Right atrium auricular region (tissue), 2 donors: Measurements from ENCODE around the gene MRS2. TPM values are rescaled to one million over a fixed set of nuclear protein-coding genes. Genes with fewer than 3 reads are reported as not detected.
A peak's percentile ranks its signal among the peaks of the same experiment; 100 is the strongest.

ENCODE experiments used
- DNase-seq: peaks from one replicate; pipeline ENCODE4 v3.0.0-alpha.2; 2019; ENCODE audit warnings: low spot score
- H3K27ac ChIP-seq, 2 donors: fragments of 200-600 bp; sonication (generic); 1 replicate in 1 of 2; 2 replicates in 1 of 2; pipeline ENCODE4 v1.5.1; 2016 to 2019
- H3K27me3 ChIP-seq, 2 donors: fragments of 200-600 bp; sonication (generic); one replicate each; pipeline versions ENCODE4 v1.5.1 to v1.6.0; 2017 to 2019
- H3K36me3 ChIP-seq: fragments of 200-600 bp; sonication (generic); one replicate; pipeline ENCODE4 v1.5.1; 2016
- H3K4me1 ChIP-seq, 2 donors: fragments of 200-600 bp; sonication (generic); one replicate each; pipeline versions ENCODE4 v1.5.1 to v1.6.0; 2017 to 2019
- H3K4me3 ChIP-seq, 2 donors: fragments of 200-600 bp; sonication (generic); 1 replicate in 1 of 2; 2 replicates in 1 of 2; pipeline ENCODE4 v1.5.1; 2017 to 2019; ENCODE audit warnings: mild to moderate bottlenecking in 1 of 2, moderate library complexity in 1 of 2
- H3K9me3 ChIP-seq, 2 donors: fragments of 200-600 bp; sonication (generic); one replicate each; pipeline ENCODE4 v1.5.1; 2019
- total RNA-seq, 2 donors: library from RNA; depleted of rRNA; stranded (reverse); fragments of >200 nt; gene quantifications; one replicate each; pipeline ENCODE4 v1.1.0, GENCODE V29; 2016
- TF ChIP-seq, protein P1 (sequence below), 2 donors: fragments of 200-600 bp; sonication (generic); IDR thresholded peaks; one replicate each; pipeline ENCODE4 v1.5.1; 2019; ENCODE audit warnings: antibody characterized with exemption in 2 of 2

The MRS2 gene, protein sequence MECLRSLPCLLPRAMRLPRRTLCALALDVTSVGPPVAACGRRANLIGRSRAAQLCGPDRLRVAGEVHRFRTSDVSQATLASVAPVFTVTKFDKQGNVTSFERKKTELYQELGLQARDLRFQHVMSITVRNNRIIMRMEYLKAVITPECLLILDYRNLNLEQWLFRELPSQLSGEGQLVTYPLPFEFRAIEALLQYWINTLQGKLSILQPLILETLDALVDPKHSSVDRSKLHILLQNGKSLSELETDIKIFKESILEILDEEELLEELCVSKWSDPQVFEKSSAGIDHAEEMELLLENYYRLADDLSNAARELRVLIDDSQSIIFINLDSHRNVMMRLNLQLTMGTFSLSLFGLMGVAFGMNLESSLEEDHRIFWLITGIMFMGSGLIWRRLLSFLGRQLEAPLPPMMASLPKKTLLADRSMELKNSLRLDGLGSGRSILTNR
- 10 to 100 TPM; 25.5 to 44.1 TPM for total RNA-seq

DNA sequence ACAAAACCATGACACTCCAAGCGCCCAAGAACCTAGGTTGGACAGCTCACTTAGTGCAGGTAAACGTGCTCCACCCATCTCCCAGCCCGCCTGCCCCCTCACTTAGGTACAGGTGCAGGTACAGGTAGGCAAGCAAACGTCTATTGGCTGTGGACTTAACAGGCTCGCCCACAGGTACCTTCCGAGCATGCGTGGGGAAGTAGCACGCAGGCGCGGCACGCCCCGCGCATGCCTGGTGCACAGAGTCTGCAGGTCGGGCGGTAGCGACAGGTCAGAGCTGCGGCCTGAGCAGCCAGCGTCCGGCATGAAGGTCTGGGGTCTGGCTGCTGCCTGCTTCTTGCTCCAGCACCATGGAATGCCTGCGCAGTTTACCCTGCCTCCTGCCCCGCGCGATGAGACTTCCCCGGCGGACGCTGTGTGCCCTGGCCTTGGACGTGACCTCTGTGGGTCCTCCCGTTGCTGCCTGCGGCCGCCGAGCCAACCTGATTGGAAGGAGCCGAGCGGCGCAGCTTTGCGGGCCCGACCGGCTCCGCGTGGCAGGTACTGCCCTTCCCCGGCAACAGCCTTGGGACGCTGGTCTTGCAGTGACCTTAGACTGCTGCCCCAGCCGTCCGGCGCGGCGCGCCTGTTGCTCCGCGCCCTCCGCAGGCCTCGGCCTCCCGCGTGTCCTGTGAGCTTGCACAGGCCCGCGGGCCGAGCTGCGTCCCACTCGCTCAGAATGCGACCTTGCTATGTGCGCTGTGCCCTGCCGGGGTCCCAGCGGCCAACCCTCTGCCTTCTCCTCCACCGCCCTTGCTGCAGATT lies at the start of gene MRS2:
TSS of gene MRS2 (plus strand) at position 240 of the 804 bp plus-strand sequence. CDS start at position 351, 111 bp downstream.
- no peaks in the 10 kb centered on the region for H3K9me3 ChIP-seq
- peak within 1 kb of the TSS; percentile 82 to 84 for H3K27ac ChIP-seq
- peaks cover 15% of the 10 kb centered on the region for H3K36me3 ChIP-seq
- H3K27me3 ChIP-seq = peaks cover 0 to 4% of the 10 kb centered on the region in 2 donors
- peaks cover 0 to 27% of the 10 kb centered on the region in 2 donors for H3K4me1 ChIP-seq
- TF ChIP-seq, protein P1, sequence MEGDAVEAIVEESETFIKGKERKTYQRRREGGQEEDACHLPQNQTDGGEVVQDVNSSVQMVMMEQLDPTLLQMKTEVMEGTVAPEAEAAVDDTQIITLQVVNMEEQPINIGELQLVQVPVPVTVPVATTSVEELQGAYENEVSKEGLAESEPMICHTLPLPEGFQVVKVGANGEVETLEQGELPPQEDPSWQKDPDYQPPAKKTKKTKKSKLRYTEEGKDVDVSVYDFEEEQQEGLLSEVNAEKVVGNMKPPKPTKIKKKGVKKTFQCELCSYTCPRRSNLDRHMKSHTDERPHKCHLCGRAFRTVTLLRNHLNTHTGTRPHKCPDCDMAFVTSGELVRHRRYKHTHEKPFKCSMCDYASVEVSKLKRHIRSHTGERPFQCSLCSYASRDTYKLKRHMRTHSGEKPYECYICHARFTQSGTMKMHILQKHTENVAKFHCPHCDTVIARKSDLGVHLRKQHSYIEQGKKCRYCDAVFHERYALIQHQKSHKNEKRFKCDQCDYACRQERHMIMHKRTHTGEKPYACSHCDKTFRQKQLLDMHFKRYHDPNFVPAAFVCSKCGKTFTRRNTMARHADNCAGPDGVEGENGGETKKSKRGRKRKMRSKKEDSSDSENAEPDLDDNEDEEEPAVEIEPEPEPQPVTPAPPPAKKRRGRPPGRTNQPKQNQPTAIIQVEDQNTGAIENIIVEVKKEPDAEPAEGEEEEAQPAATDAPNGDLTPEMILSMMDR (IDR thresholded peaks at IDR 0.05) = peak in 1 of 2 donors; percentile 15
- DNase-seq = peak; percentile 85
- H3K4me3 ChIP-seq = peak within 1 kb of the TSS; percentile 93 to 96

- Histone ChIP-seq H3K4me1 (peaks cover 0 to 8% of the 10 kb centered on the region in 2 donors), H3K27ac (no peak overlapping the region), H3K9me3 (no peaks in the 10 kb centered on the region), H3K27me3 (no peaks in the 10 kb centered on the region), H3K4me3 (no peak overlapping the region), H3K36me3 (no peaks in the 10 kb centered on the region)
- DNase-seq = no peak
- TF ChIP-seq, protein P1 (IDR thresholded peaks at IDR 0.05) = no peak
Measured at GRCh38 chr6:24353861-24354260, 48.9 kb upstream of the MRS2 start.

DNA sequence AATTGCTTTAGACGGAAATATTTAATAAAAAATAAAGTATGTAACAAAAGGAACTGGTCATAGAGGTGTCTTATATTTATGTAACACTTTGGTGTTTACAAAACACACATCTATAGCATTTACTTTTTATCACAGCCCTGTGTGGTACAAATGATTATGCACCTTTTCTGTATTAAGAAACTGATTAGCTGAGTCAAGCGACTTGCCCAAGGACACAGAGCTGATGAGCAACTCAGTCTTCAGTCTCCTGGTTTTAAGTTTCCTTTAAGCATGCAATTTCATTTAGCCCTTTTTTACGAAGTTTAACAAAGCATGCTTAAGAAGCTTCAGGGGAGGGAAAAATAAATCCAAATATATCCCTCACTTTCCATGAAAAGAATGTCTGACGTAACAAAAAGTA lies 47.3 kb upstream of the MRS2 start:
- H3K4me3 ChIP-seq = no peak overlapping the region
- H3K27me3 ChIP-seq = no peaks in the 10 kb centered on the region
- H3K9me3 ChIP-seq = no peaks in the 10 kb centered on the region
- DNase-seq = no peak
- no peak overlapping the region for H3K27ac ChIP-seq
- TF ChIP-seq, protein P1 (IDR thresholded peaks at IDR 0.05) = no peak
- peaks cover 0 to 16% of the 10 kb centered on the region in 2 donors for H3K4me1 ChIP-seq
- H3K36me3 ChIP-seq = no peaks in the 10 kb centered on the region

DNA sequence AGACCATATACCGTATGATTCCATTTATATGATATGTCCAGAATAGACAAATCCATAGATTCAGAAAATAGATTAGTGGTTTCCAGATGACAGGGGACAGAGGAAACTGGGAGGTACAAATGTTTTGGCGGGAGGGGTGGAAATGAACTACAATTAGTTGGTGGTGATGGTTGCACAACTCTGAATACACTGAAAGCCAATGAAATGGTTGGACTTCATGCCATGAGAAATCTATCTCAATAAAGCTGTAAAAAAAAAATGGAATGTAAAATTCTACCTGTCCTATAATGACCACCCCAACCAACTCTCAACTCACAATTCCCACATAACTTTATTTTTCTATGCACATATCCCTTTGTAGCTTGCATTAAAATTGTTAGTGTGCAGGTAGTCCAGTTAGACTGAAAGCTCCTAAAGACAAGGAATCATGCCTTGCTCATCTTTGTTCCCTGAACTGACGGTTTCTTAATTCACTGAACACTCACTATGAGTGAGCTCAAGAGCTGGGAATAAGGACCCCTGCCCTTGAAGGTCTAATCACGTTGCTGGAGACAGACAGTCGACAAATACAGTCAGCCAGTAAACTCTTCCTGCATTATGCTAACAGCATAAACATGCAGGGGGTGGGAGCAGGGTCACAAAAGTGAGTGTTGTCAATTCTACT lies 46.3 kb upstream of the MRS2 start:
- Histone ChIP-seq H3K4me1 (peaks cover 0 to 17% of the 10 kb centered on the region in 2 donors), H3K9me3 (no peaks in the 10 kb centered on the region), H3K36me3 (no peaks in the 10 kb centered on the region), H3K4me3 (no peak overlapping the region), H3K27me3 (no peaks in the 10 kb centered on the region), H3K27ac (no peak overlapping the region)
- TF ChIP-seq, protein P1 (IDR thresholded peaks at IDR 0.05) = no peak
- no peak for DNase-seq

DNA sequence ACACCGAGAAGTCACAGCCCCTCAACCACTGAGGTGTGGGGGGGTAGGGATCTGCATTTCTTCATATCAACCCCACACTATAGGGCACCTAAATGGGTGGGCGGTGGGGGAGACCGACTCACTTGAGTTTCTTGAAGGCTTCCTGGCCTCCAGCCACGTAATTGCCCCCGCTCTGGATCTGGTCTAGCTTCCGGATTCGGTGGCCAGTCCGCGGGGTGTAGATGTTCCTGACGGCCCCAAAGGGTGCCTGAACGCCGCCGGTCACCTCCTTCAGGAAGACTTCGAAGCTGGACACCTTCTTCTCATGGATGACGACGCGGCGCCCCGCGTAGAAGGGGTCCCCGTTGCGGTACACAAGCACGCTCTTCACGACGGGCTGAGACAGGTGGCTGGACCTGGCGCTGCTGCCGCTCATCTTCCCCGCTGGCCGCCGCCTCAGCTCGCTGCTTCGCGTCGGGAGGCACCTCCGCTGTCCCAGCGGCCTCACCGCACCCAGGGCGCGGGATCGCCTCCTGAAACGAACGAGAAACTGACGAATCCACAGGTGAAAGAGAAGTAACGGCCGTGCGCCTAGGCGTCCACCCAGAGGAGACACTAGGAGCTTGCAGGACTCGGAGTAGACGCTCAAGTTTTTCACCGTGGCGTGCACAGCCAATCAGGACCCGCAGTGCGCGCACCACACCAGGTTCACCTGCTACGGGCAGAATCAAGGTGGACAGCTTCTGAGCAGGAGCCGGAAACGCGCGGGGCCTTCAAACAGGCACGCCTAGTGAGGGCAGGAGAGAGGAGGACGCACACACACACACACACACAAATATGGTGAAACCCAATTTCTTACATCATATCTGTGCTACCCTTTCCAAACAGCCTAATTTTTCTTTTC lies 45.2 kb upstream of the MRS2 start, which contains the start of gene DCDC2:
TSS of gene DCDC2 (minus strand) at position 724 of the 883 bp plus-strand sequence. CDS start at position 415, 309 bp downstream.
- H3K27ac ChIP-seq = no peak within 1 kb of the TSS
- H3K27me3 ChIP-seq = no peaks in the 10 kb centered on the region
- H3K36me3 ChIP-seq = no peaks in the 10 kb centered on the region
- peak within 1 kb of the TSS; percentile 19 to 35 for H3K4me3 ChIP-seq
- no peak for DNase-seq
- TF ChIP-seq, protein P1 (IDR thresholded peaks at IDR 0.05) = no peak
- H3K9me3 ChIP-seq = no peaks in the 10 kb centered on the region
- H3K4me1 ChIP-seq = peaks cover 0 to 17% of the 10 kb centered on the region in 2 donors
